Body of pancreas (tissue), 4 donors: ENCODE results near the gene USP31. TPM values are rescaled to one million over a fixed set of nuclear protein-coding genes. Genes with fewer than 3 reads are reported as not detected.

ENCODE experiments used
- ATAC-seq: fragments of 150-250 bp; one replicate; pipeline ENCODE4 v1.9.1; 2016
- DNase-seq, 4 donors: peaks; one replicate each; pipeline ENCODE4 v3.0.0-alpha.2; 2019
- H3K27ac ChIP-seq, 4 donors: fragments of 200-600 bp; sonication (generic); 1 replicate in 3 of 4; 2 replicates in 1 of 4; pipeline versions ENCODE4 v1.5.1 to v1.6.1; 2016 to 2019; ENCODE audit warnings: mild to moderate bottlenecking in 1 of 4, mixed read lengths in 1 of 4, moderate library complexity in 1 of 4
- H3K27me3 ChIP-seq, 2 donors: fragments of 200-600 bp; sonication (generic); one replicate each; pipeline ENCODE4 v1.6.0; 2016; ENCODE audit warnings: mild to moderate bottlenecking in 1 of 2
- H3K36me3 ChIP-seq, 2 donors: fragments of 200-600 bp; sonication (generic); replicated peaks in 1 of 2; 2 replicates each; pipeline ENCODE4 v1.5.1; 2016; ENCODE audit warnings: low read depth in 2 of 2; ENCODE audit not compliant: insufficient read depth in 1 of 2
- H3K4me1 ChIP-seq: fragments of 200-600 bp; sonication (generic); one replicate; pipeline ENCODE4 v1.6.0; 2016
- H3K4me3 ChIP-seq, 2 donors: fragments of 200-600 bp; sonication (generic); 1 replicate in 1 of 2; 2 replicates in 1 of 2; pipeline ENCODE4 v1.5.1; 2016 to 2019
- H3K9me3 ChIP-seq, 3 donors: fragments of 200-600 bp; sonication (generic); 1 replicate in 2 of 3; 2 replicates in 1 of 3; pipeline ENCODE4 v1.5.1; 2016
- POLR2A ChIP-seq, 3 donors: fragments of 450-650 bp; IDR thresholded peaks; one replicate each; pipeline ENCODE4 v1.6.1; 2016; ENCODE audit warnings: antibody characterized with exemption in 3 of 3, mild to moderate bottlenecking in 2 of 3
- WGBS, 2 donors: methylation state at CpG; one replicate each; pipeline ENCODE4 v1.1.5; 2017; 5-methylcytosine and 5-hydroxymethylcytosine counted together
- intact Hi-C: fragments of 100-400 bp; cut with DNase I; formaldehyde crosslinking; loops from one replicate; pipeline ENCODE4 v1.15.1; 2023
- total RNA-seq, 2 donors: library from RNA; depleted of rRNA; stranded (reverse); fragments of >200 nt; gene quantifications; one replicate each; pipeline ENCODE4 v1.1.0, GENCODE V29; 2016
- TF ChIP-seq, protein P1 (sequence below), 7 experiments: fragments of 450-650 bp in 4 of 7; fragments of 200-600 bp in 3 of 7; sonication (generic) in 3 of 7; IDR thresholded peaks; one replicate each; pipeline ENCODE4 v1.5.1; 2016 to 2019; ENCODE audit warnings: antibody characterized with exemption in 7 of 7

USP31 gene
- total RNA-seq, 2 donors from 2014 or later = 5.2 to 8.6 TPM

GRCh38 chr16:23060458-23061320, 88.6 kb downstream of the USP31 start:
- Histone ChIP-seq H3K27ac (no peak overlapping the region), H3K36me3 (no peaks in the 10 kb centered on the region), H3K27me3 (no peaks in the 10 kb centered on the region), H3K4me1 (no peaks in the 10 kb centered on the region), H3K9me3 (no peaks in the 10 kb centered on the region), H3K4me3 (no peak overlapping the region)
- TF ChIP-seq POLR2A (IDR thresholded peaks at IDR 0.05) = no peak
- TF ChIP-seq, protein P1, sequence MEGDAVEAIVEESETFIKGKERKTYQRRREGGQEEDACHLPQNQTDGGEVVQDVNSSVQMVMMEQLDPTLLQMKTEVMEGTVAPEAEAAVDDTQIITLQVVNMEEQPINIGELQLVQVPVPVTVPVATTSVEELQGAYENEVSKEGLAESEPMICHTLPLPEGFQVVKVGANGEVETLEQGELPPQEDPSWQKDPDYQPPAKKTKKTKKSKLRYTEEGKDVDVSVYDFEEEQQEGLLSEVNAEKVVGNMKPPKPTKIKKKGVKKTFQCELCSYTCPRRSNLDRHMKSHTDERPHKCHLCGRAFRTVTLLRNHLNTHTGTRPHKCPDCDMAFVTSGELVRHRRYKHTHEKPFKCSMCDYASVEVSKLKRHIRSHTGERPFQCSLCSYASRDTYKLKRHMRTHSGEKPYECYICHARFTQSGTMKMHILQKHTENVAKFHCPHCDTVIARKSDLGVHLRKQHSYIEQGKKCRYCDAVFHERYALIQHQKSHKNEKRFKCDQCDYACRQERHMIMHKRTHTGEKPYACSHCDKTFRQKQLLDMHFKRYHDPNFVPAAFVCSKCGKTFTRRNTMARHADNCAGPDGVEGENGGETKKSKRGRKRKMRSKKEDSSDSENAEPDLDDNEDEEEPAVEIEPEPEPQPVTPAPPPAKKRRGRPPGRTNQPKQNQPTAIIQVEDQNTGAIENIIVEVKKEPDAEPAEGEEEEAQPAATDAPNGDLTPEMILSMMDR (IDR thresholded peaks at IDR 0.05) = peak; percentile 64 to 85 (median 79)
- ATAC-seq = peak; percentile 81
- 21 to 24% methylated on average over 9 of the region's 9 CpGs for whole genome bisulfite sequencing, 2 donors
- intact Hi-C loops = no loop called here
- DNase-seq = peak; percentile 71 to 86 (median 77)

DNA sequence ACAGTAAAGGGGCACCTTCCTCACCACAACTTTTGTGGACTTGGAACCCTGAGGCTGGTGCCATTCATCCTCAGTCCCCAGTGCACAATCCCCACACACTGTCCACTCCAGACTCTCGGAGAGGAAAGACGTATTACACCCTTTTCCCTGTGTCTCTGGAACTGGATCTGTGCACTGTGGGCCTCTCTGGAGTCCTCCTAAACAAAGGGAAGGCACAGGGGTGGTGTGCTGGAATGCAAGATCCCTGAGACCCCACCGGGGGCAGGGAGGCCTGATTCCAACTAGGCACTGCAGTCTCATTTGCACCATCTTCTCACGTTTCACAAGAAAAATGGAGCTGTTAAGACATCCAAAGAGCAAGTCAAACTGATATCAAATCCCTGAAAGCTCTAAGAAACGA, 89.8 kb downstream of the USP31 start:
- no peaks in the 10 kb centered on the region for H3K36me3 ChIP-seq
- no peaks in the 10 kb centered on the region for H3K27me3 ChIP-seq
- no peak overlapping the region for H3K27ac ChIP-seq
- intact Hi-C loops = no loop called here
- 42 to 47% methylated on average over 5 of the region's 5 CpGs for WGBS, 2 donors
- no peaks in the 10 kb centered on the region for H3K4me1 ChIP-seq
- DNase-seq (no peak), ATAC-seq (no peak)
- no peak overlapping the region for H3K4me3 ChIP-seq
- TF ChIP-seq POLR2A (IDR thresholded peaks at IDR 0.05) = no peak
- TF ChIP-seq, protein P1 (IDR thresholded peaks at IDR 0.05) = no peak
- no peaks in the 10 kb centered on the region for H3K9me3 ChIP-seq

- 38 to 58% methylated on average over 4 of the region's 4 CpGs for WGBS, 2 donors
Measured at GRCh38 chr16:23058576-23058975, 90.7 kb downstream of the USP31 start.

DNA sequence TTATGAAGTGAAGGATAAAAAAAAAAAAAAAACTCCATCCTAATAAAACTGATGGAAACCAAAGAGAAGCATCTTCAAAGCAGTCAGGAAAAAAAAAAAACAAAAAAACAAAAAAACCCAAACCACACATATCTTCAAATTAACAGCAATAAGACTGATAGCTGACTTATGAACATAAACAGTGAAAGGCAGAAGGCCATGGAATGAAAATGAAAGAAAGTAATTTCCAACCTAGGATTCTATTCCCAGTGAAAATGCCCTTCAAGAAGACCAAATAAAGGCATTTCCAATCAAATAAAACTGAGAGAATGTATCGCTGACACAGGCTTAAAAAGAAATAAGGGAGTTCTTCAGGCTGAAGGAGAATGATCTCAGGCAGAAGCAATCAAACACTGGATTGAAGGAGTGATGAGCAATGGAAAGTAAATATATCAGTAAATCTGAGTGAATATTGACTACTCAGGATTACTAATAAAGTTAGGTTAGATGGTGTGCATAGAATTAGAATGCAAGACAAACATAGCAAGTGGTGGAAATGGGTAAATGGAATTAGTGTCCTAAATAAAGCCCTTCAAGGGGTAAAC, 92.1 kb downstream of the USP31 start:
- TF ChIP-seq, protein P1 (IDR thresholded peaks at IDR 0.05) = no peak
- TF ChIP-seq POLR2A (IDR thresholded peaks at IDR 0.05) = no peak
- 83 to 91% methylated on average over 1 of the region's 1 CpG for WGBS, 2 donors
- Histone ChIP-seq H3K27me3 (no peaks in the 10 kb centered on the region), H3K36me3 (no peaks in the 10 kb centered on the region), H3K9me3 (no peaks in the 10 kb centered on the region), H3K4me3 (no peak overlapping the region), H3K27ac (no peak overlapping the region), H3K4me1 (no peaks in the 10 kb centered on the region)
- DNase-seq = no peak
- ATAC-seq = no peak
- intact Hi-C loops = no loop called here

More at GRCh38 chr16:23058576-23058975, 90.7 kb downstream of the USP31 start:
- intact Hi-C loops = no loop called here
- no peak for ATAC-seq
- Histone ChIP-seq H3K4me3 (no peak overlapping the region), H3K4me1 (no peaks in the 10 kb centered on the region), H3K27ac (no peak overlapping the region), H3K36me3 (no peaks in the 10 kb centered on the region), H3K9me3 (no peaks in the 10 kb centered on the region), H3K27me3 (no peaks in the 10 kb centered on the region)
- no peak for DNase-seq
- no peak for TF ChIP-seq POLR2A (IDR thresholded peaks at IDR 0.05)
- TF ChIP-seq, protein P1 (IDR thresholded peaks at IDR 0.05) = no peak
